H9 (cell line): ENCODE measurements around the gene GCG. TPM values are rescaled to one million over a fixed set of nuclear protein-coding genes. Genes with fewer than 3 reads are reported as not detected.

Experiments
- DNase-seq: peaks from one replicate; pipeline ENCODE4 v3.0.0-alpha.2; 2017
- H2AFZ ChIP-seq: one replicate; pipeline ENCODE4 v1.6.1; 2013; ENCODE audit warnings: mild to moderate bottlenecking, low read length, control low read depth, moderate library complexity
- H2AK5ac ChIP-seq: 2 replicates; pipeline ENCODE4 v1.6.1; 2013; ENCODE audit warnings: low read length, control low read depth, mixed read lengths; ENCODE audit not compliant: insufficient read length
- H2BK120ac ChIP-seq: one replicate; pipeline ENCODE4 v1.6.1; 2013; ENCODE audit warnings: low read depth, mild to moderate bottlenecking, low read length, control low read depth, inconsistent platforms; ENCODE audit not compliant: poor library complexity, severe bottlenecking
- H2BK12ac ChIP-seq: 2 replicates; pipeline ENCODE4 v1.6.1; 2013; ENCODE audit warnings: low read length, control low read depth, mixed read lengths, low read depth; ENCODE audit not compliant: insufficient read length
- H2BK15ac ChIP-seq: 2 replicates; pipeline ENCODE4 v1.6.1; 2013; ENCODE audit warnings: low read depth, low read length, control low read depth
- H2BK20ac ChIP-seq: one replicate; pipeline ENCODE4 v1.6.1; 2013; ENCODE audit warnings: low read depth, mild to moderate bottlenecking, low read length, control low read depth, inconsistent platforms; ENCODE audit not compliant: poor library complexity, severe bottlenecking
- H2BK5ac ChIP-seq: 2 replicates; pipeline ENCODE4 v1.6.1; 2013; ENCODE audit warnings: low read length, control low read depth, mixed read lengths; ENCODE audit not compliant: insufficient read length
- H3K14ac ChIP-seq: 2 replicates; pipeline ENCODE4 v1.6.1; 2013; ENCODE audit warnings: low read length, control low read depth; ENCODE audit not compliant: insufficient read depth
- H3K18ac ChIP-seq: 2 replicates; pipeline ENCODE4 v1.6.1; 2013; ENCODE audit warnings: low read depth, mild to moderate bottlenecking, mixed read lengths, low read length, control low read depth; ENCODE audit not compliant: insufficient read length
- H3K23ac ChIP-seq: 2 replicates; pipeline ENCODE4 v1.6.1; 2013; ENCODE audit warnings: low read length, control low read depth, mixed read lengths, low read depth; ENCODE audit not compliant: insufficient read length
- H3K23me2 ChIP-seq: 2 replicates; pipeline ENCODE4 v1.6.1; 2013; ENCODE audit warnings: low read depth, mild to moderate bottlenecking, mixed read lengths, low read length, control low read depth; ENCODE audit not compliant: insufficient read length, poor library complexity, severe bottlenecking
- H3K27ac ChIP-seq: 2 replicates; pipeline ENCODE4 v1.5.1; 2013; ENCODE audit warnings: low read length, control low read depth, mixed read lengths, low read depth; ENCODE audit not compliant: insufficient read length
- H3K27me3 ChIP-seq: 2 replicates; pipeline ENCODE4 v1.6.1; 2013; ENCODE audit warnings: low read length, control low read depth, inconsistent platforms; ENCODE audit not compliant: insufficient read depth
- H3K4ac ChIP-seq: 2 replicates; pipeline ENCODE4 v1.6.1; 2013; ENCODE audit warnings: low read depth, mild to moderate bottlenecking, control low read depth, inconsistent platforms, low read length, moderate library complexity
- H3K4me1 ChIP-seq: 2 replicates; pipeline ENCODE4 v1.6.1; 2013; ENCODE audit warnings: low read length, control low read depth, inconsistent platforms; ENCODE audit not compliant: insufficient read depth
- H3K4me2 ChIP-seq: 2 replicates; pipeline ENCODE4 v1.6.1; 2013; ENCODE audit warnings: low read length, control low read depth, mixed read lengths; ENCODE audit not compliant: insufficient read length, insufficient read depth
- H3K56ac ChIP-seq: 2 replicates; pipeline ENCODE4 v1.6.1; 2013; ENCODE audit warnings: low read depth, mild to moderate bottlenecking, mixed read lengths, low read length, control low read depth; ENCODE audit not compliant: insufficient read length
- H3K79me1 ChIP-seq: 2 replicates; pipeline ENCODE4 v1.6.1; 2013; ENCODE audit warnings: low read depth, mild to moderate bottlenecking, moderate library complexity, low read length, control low read depth, inconsistent platforms; ENCODE audit not compliant: insufficient read depth, poor library complexity, severe bottlenecking
- H3K79me2 ChIP-seq: 2 replicates; pipeline ENCODE4 v1.6.1; 2013; ENCODE audit warnings: low read length, control low read depth, inconsistent platforms; ENCODE audit not compliant: insufficient read depth
- H3K9ac ChIP-seq: 2 replicates; pipeline ENCODE4 v1.6.1; 2013; ENCODE audit warnings: low read length, control low read depth, mixed read lengths; ENCODE audit not compliant: insufficient read length; ENCODE audit errors: extremely low read depth
- H3K9me3 ChIP-seq: one replicate; pipeline ENCODE4 v1.6.1; 2013; ENCODE audit warnings: low read depth, low read length, inconsistent platforms; ENCODE audit not compliant: control insufficient read depth
- H3T11ph ChIP-seq: one replicate; pipeline ENCODE4 v1.6.1; 2013; ENCODE audit warnings: mild to moderate bottlenecking, low read length, control low read depth, inconsistent platforms
- H4K20me1 ChIP-seq: one replicate; pipeline ENCODE4 v1.6.1; 2013; ENCODE audit not compliant: control insufficient read depth, insufficient read length, insufficient read depth
- H4K5ac ChIP-seq: 2 replicates; pipeline ENCODE4 v1.6.1; 2013; ENCODE audit warnings: low read depth, mild to moderate bottlenecking, mixed read lengths, low read length, control low read depth; ENCODE audit not compliant: insufficient read length
- H4K8ac ChIP-seq: replicated peaks from 2 replicates; pipeline ENCODE4 v1.6.1; 2013; ENCODE audit warnings: low read length, control low read depth, mixed read lengths, low read depth; ENCODE audit not compliant: insufficient read length
- H4K91ac ChIP-seq: 2 replicates; pipeline ENCODE4 v1.6.1; 2013; ENCODE audit warnings: low read depth, mild to moderate bottlenecking, moderate library complexity, mixed read lengths, low read length, control low read depth; ENCODE audit not compliant: insufficient read length
- H3K27ac Mint-ChIP-seq, 3 experiments: 2 replicates in 2 of 3; 3 replicates in 1 of 3; pipeline ENCODE4 v1.8.0; 2020 to 2021; ENCODE audit warnings: mixed read lengths in 3 of 3, mild to moderate bottlenecking in 1 of 3, moderate library complexity in 1 of 3
- H3K27me3 Mint-ChIP-seq: 2 replicates; pipeline ENCODE4 v1.8.0; 2021; ENCODE audit warnings: low read depth, mild to moderate bottlenecking, moderate library complexity, mixed read lengths
- H3K36me3 Mint-ChIP-seq, 3 experiments: 2 replicates in 2 of 3; 3 replicates in 1 of 3; pipeline ENCODE4 v1.8.0; 2020 to 2021; ENCODE audit warnings: low read depth in 3 of 3, mixed read lengths in 3 of 3; ENCODE audit not compliant: insufficient read depth in 1 of 3
- H3K4me1 Mint-ChIP-seq, 2 experiments: 2 replicates each; pipeline ENCODE4 v1.8.0; 2020; ENCODE audit warnings: mixed read lengths in 2 of 2
- H3K4me3 Mint-ChIP-seq, 2 experiments: 2 replicates in 1 of 2; 3 replicates in 1 of 2; pipeline ENCODE4 v1.8.0; 2020 to 2021; ENCODE audit warnings: mild to moderate bottlenecking in 2 of 2, mixed read lengths in 2 of 2, moderate library complexity in 1 of 2
- H3K9me3 Mint-ChIP-seq, 2 experiments: 2 replicates in 1 of 2; 3 replicates in 1 of 2; pipeline ENCODE4 v1.8.0; 2020; ENCODE audit warnings: mild to moderate bottlenecking in 2 of 2, mixed read lengths in 2 of 2, moderate library complexity in 1 of 2
- WGBS: extraction: QIAGEN DNeasy Blood & Tissue Kit; methylation state at CpG from one replicate; pipeline ENCODE4 v1.1.7; 2013; ENCODE audit warnings: missing lambda C conversion rate, low lambda C conversion rate, mixed read lengths; ENCODE audit not compliant: insufficient read length; ENCODE audit errors: extremely low coverage; 5-methylcytosine and 5-hydroxymethylcytosine counted together
- total RNA-seq: library from RNA; stranded (reverse); gene quantifications from 2 replicates; pipeline ENCODE4 v1.2.1, GENCODE V29; 2021
- TF ChIP-seq, protein P1 (sequence below): fragments of 200-600 bp; sonication (generic); conservative IDR thresholded peaks from 3 replicates; pipeline ENCODE4 v1.8.0; 2021; ENCODE audit warnings: antibody characterized with exemption, mild to moderate bottlenecking

Gene GCG
- total RNA-seq, 1 experiment from 2014 or later = not detected

DNA sequence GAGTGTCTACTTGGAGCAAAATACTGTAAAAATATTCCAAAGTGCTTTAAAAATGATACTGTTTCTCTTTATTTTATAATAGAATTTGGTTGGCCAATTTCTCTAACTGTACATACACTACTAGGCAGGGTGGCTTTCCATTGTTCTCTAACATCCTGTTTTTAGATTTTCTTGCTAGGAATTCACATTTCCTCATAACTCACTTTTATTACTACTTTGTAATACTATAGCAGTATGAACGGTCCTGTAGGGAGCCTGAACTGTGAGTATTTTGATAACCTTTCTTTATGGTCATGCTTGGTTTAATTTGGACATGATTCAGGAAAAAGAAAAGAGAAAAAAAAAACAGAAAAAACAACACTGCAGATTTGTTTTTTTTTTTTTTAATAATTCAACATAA is 37.8 kb downstream of the GCG start:
- H3K4me1 Mint-ChIP-seq = peaks cover 16% of the 10 kb centered on the region in 2 experiments
- H3K27ac Mint-ChIP-seq = no peak overlapping the region

More for the DNA sequence above, 37.8 kb downstream of the GCG start:
- no peak overlapping the region for H3K4me3 Mint-ChIP-seq
- H3K18ac ChIP-seq = no peak overlapping the region
- no peak overlapping the region for H2BK12ac ChIP-seq
- no peak overlapping the region for H3K23ac ChIP-seq
- no peak overlapping the region for H2BK5ac ChIP-seq
- H3K36me3 Mint-ChIP-seq = peaks cover 4 to 12% (median 9%) of the 10 kb centered on the region in 3 experiments; a peak in 6 of 7 replicates
- no CpG with 5 or more reads among the region's 1 CpG for WGBS
- no peak overlapping the region for H3K56ac ChIP-seq
- H3K27me3 ChIP-seq = no peaks in the 10 kb centered on the region
- peaks cover 8 to 14% of the 10 kb centered on the region in 2 experiments for H3K9me3 Mint-ChIP-seq
- H4K8ac ChIP-seq = no peak overlapping the region
- no peak overlapping the region for H4K91ac ChIP-seq
- DNase-seq = no peak
- no peak overlapping the region for H2AFZ ChIP-seq
- peaks cover 5% of the 10 kb centered on the region; the same call in 1 of the 2 replicates for H3K4me1 ChIP-seq
- H3K4me2 ChIP-seq = no peak overlapping the region
- no peak overlapping the region for H3T11ph ChIP-seq
- H3K79me1 ChIP-seq = no peaks in the 10 kb centered on the region
- TF ChIP-seq, protein P1, sequence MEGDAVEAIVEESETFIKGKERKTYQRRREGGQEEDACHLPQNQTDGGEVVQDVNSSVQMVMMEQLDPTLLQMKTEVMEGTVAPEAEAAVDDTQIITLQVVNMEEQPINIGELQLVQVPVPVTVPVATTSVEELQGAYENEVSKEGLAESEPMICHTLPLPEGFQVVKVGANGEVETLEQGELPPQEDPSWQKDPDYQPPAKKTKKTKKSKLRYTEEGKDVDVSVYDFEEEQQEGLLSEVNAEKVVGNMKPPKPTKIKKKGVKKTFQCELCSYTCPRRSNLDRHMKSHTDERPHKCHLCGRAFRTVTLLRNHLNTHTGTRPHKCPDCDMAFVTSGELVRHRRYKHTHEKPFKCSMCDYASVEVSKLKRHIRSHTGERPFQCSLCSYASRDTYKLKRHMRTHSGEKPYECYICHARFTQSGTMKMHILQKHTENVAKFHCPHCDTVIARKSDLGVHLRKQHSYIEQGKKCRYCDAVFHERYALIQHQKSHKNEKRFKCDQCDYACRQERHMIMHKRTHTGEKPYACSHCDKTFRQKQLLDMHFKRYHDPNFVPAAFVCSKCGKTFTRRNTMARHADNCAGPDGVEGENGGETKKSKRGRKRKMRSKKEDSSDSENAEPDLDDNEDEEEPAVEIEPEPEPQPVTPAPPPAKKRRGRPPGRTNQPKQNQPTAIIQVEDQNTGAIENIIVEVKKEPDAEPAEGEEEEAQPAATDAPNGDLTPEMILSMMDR = no peak
- no peaks in the 10 kb centered on the region for H3K79me2 ChIP-seq
- no peaks in the 10 kb centered on the region for H4K20me1 ChIP-seq
- H2AK5ac ChIP-seq = no peak overlapping the region
- H3K27me3 Mint-ChIP-seq = no peaks in the 10 kb centered on the region; the same call in 1 of the 2 replicates
- no peak overlapping the region for H2BK20ac ChIP-seq
- H4K5ac ChIP-seq = no peak overlapping the region
- H2BK120ac ChIP-seq = no peak overlapping the region
- H3K9ac ChIP-seq = no peak overlapping the region
- no peaks in the 10 kb centered on the region for H3K9me3 ChIP-seq
- no peak overlapping the region for H3K27ac ChIP-seq
- no peaks in the 10 kb centered on the region for H3K23me2 ChIP-seq
- H3K14ac ChIP-seq = no peak overlapping the region
- no peak overlapping the region for H3K4ac ChIP-seq
- H2BK15ac ChIP-seq = no peak overlapping the region
